ENCODE data around the gene UIMC1.
"Not testable (repeated sequence)": the region's sequence is repeated elsewhere in the genome, so short reads cannot be mapped to it uniquely, and the experiment has no call there.

Gene UIMC1

DNA sequence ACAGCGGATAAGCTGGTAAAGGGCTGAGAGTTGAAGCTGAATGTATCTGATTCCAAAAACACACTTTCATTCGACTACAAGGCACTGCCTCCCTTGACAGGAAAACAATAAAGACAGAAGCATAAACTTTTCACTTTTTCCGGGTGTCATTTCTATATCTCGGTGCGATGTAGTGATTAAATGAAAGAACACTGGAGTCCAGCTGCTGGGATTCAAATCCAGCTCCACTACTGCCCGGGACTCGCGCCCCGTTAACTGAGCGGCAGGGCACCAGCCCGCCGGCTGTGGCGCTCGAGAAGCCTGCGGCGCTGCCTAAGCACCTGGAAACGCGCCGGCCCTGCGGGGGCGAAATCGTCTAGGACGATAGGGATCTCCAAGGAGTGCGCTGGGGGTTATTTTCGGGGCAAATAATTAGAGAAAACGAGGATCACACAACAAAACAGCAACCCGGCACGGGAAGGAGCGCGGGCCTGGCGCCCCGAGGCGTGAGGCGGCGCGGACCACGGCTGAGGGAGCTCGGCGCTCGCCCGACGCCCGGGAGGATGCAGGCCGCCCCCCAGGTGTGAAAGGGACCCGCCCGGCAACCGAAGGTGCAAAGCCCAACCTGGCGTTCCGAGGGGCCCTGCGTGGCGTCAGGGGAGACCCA, 837 bp downstream of the UIMC1 start:
- DNase-seq = peak; percentile 12

GRCh38 chr5:177004961-177005360, 1.6 kb downstream of the UIMC1 start:
- no peak for DNase-seq

- DNase-seq = no peak
Measured at GRCh38 chr5:177003649-177004048, 2.9 kb downstream of the UIMC1 start.

DNA sequence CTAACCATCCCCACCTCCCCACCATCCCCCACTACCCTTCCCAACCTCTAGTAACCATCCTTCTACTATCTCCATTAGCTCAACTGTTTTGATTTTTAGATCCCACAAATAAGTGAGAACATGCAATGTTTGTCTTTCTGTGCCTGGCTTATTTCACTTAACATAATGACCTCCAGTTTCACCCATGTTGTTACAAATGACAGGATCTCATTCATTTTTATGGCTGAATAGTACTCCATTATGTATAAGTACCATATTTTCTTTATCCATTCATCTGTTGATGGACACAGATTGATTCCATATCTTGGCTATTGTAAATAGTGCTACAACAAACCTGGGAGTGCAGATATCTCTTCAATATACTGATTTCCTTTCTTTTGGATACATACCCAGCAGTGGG, 7.1 kb downstream of the UIMC1 start:
- not testable (repeated sequence) for DNase-seq

DNA sequence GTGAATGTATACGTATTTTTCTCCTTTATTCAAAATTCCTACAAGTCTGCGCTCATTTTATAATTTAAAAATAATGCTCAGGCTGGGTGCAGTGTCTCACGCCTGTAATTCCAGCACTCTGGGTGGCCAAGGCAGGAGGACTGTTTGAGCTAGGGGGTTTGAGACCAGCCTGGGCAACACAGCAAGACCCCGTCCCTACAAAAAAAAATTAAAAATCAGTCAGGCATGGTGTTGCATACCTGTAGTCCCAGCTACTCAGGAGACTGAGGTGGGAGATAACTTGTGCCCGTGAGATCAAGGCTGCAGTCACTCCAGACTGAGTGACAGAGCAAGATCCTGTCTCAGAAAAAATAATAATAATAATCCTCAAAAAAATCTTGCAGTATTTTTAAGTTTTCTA, 7.8 kb downstream of the UIMC1 start:
- DNase-seq = no peak

- no peak for DNase-seq
Measured at GRCh38 chr5:176996780-176997179, 9.8 kb downstream of the UIMC1 start.

- DNase-seq = no peak
Measured at GRCh38 chr5:176995896-176996767, 10.4 kb downstream of the UIMC1 start.

DNA sequence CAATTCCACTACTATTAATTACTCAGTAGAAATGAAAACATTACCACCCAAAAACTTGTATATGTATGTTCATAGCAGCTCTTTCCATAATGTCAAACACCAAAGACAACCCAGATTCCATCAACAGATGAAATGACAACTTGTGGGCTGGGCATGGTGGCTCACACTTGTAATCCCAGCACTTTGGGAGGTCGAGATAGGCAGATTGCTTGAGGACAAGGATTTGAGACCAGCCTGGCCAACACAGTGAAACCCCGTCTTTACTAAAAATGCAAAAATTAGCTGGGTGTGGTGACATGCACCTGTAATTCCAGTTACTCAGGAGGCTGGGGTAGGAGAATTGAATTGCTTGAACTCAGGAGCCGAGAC, 11.5 kb downstream of the UIMC1 start:
- DNase-seq = no peak

DNA sequence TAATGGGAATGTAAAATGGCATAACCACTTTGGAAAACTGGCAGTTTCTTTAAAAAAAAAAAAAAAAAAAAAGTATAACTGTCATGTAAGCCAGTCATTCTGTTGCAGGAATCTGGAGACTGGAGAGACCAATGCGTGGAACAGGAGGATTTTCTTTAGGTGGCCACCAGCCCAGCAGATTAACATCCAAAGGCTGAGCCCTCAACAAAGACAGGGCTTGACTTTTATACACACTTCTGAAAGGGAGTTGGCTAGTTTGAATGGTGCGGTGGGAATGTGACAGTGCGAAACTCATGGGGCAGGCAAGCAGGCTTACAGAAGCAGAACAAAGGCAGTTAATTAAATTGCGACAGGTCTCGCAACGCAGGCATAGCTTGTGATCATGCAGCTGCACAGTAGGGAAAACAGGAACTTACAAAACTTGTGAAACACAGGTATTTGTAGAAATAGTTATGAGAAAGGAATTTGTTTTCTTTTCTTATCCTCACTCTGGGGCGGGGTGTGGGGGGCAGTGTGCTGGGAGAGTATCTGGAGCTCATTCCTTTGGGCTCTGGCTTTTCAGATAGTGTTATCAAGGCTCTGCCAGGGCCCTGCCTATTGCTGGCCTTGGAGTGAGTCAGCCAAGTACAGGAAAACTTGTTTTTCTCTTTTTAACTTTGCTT, 12.0 kb downstream of the UIMC1 start:
- DNase-seq = no peak

DNA sequence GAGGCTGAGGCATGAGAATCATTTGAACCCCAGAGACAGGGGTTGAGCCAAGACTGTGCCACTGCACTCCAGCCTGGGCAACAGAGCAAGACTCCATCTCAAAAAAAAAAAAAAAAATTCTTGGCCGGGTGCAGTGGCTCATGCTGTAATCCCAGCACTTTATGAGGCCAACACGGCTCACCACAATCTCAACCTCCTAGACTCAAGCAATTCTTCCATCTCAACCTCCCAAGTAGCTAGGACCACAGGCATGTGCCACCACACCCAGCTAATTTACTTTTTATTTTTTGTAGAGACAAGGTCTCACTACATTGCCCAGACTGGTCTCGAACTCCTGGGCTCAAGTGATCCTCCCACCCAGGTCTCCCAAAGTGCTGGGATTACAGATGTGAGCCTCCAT, 13.5 kb downstream of the UIMC1 start:
- DNase-seq = not testable (repeated sequence)

GRCh38 chr5:176987583-176987982, 19.0 kb downstream of the UIMC1 start:
- DNase-seq = no peak

- no peak for DNase-seq
Measured at GRCh38 chr5:176986280-176986679, 20.3 kb downstream of the UIMC1 start.

- DNase-seq = no peak
Measured at GRCh38 chr5:176985516-176985915, 21.1 kb downstream of the UIMC1 start.

- DNase-seq = not testable (repeated sequence)
Measured at GRCh38 chr5:176984176-176984575, 22.4 kb downstream of the UIMC1 start.

- DNase-seq = not testable (repeated sequence)
Measured at GRCh38 chr5:176983593-176983992, 23.0 kb downstream of the UIMC1 start.

GRCh38 chr5:176983112-176983511, 23.5 kb downstream of the UIMC1 start:
- DNase-seq = not testable (repeated sequence)

GRCh38 chr5:176980818-176981217, 25.8 kb downstream of the UIMC1 start:
- DNase-seq = no peak

DNA sequence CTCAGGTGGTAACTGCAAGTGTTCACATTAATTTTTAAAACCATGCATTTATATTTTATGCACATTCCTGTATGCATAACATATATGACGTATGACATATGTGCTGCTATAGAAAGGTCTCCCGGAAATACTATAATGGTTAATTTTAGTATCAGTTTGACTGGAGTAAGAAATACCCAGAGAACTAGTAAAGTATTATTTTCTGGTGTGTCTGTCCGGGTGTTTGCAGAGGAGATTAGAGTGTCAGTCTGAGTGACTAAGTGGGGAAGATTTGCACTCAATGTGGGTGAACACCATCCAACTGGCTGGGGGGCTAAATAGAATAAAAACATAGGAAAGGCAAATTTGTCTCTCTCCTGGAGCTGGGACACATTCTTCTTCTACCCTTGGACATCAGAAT, 26.9 kb downstream of the UIMC1 start:
- no peak for DNase-seq

DNA sequence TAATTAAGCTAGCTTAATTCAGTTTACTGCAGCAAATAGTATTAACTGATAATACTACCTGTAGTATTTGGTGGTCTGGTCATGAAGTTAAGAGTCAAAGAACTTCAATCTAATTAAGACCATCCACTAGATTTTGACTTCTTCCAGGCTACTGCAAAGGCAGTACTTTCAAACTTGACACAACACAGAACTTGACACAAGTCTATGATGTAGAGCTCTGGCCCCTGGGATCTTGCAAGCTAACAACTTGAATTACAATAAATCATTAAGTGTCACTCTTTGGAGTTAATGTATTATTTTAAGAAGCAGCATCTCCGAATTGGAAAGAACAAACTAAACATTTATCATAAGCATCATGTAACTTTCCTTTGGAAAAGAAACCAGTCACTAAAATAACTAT, 40.9 kb downstream of the UIMC1 start:
- DNase-seq = no peak

GRCh38 chr5:176959051-176959450, 47.5 kb downstream of the UIMC1 start:
- DNase-seq = peak; percentile 40

DNA sequence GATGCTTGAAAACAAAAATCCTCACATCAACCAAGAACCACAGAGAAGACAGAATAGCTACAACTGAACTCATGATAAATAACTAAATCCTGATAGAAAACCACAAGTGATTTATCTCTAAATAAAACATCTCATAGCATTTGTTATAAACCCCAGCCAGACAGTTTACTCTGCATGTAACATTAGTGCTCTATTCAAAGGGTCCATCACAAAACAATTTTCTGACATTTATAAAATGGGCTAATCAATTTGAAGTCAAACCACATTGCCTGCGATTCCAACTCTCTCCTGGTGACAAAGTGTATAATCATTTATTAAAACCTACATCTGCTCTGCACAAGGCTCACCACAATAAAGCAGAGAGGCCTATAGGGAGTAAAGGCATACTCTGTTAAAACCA, 49.8 kb downstream of the UIMC1 start:
- no peak for DNase-seq

- no peak for DNase-seq
Measured at GRCh38 chr5:176955895-176956294, 50.7 kb downstream of the UIMC1 start.

GRCh38 chr5:176954050-176954449, 52.5 kb downstream of the UIMC1 start:
- no peak for DNase-seq

Measured in NCI-H526 treated with DMSO at 0.1 percent for 48 hours (cell line).